Measurements from ENCODE around the gene C1QTNF9.
A peak's percentile ranks its signal among the peaks of the same experiment; 100 is the strongest.
"Not testable (repeated sequence)": the region's sequence is repeated elsewhere in the genome, so short reads cannot be mapped to it uniquely, and the experiment has no call there.

Gene C1QTNF9

GRCh38 chr13:24323036-24323738 is 13.8 kb downstream of the C1QTNF9 start:
- DNase-seq, result no peak

GRCh38 chr13:24323739-24324075 is 14.3 kb downstream of the C1QTNF9 start:
- no peak for DNase-seq

GRCh38 chr13:24327598-24327997 is 18.2 kb downstream of the C1QTNF9 start:
- DNase-seq, result not testable (repeated sequence)

GRCh38 chr13:24328145-24328544 is 18.8 kb downstream of the C1QTNF9 start:
- DNase-seq, result no peak

GRCh38 chr13:24338721-24339120 is 29.3 kb downstream of the C1QTNF9 start:
- no peak for DNase-seq

- no peak for DNase-seq
Observed at GRCh38 chr13:24339937-24340607, 30.7 kb downstream of the C1QTNF9 start.

GRCh38 chr13:24340608-24340955 is 31.2 kb downstream of the C1QTNF9 start:
- DNase-seq, result no peak

- peak; percentile 35 for DNase-seq
Observed at GRCh38 chr13:24341439-24341838, 32.1 kb downstream of the C1QTNF9 start.

GRCh38 chr13:24348385-24348784 is 39.0 kb downstream of the C1QTNF9 start:
- no peak for DNase-seq

- DNase-seq, result no peak
Observed at GRCh38 chr13:24348797-24349515, 39.6 kb downstream of the C1QTNF9 start.

GRCh38 chr13:24349778-24350664 is 40.6 kb downstream of the C1QTNF9 start:
- not testable (repeated sequence) for DNase-seq

- no peak for DNase-seq
Observed at GRCh38 chr13:24351423-24351822, 42.0 kb downstream of the C1QTNF9 start.

- DNase-seq, result no peak
Observed at GRCh38 chr13:24353736-24354135, 44.4 kb downstream of the C1QTNF9 start.

- DNase-seq, result no peak
Observed at GRCh38 chr13:24355103-24355502, 45.7 kb downstream of the C1QTNF9 start.

- DNase-seq, result no peak
Observed at GRCh38 chr13:24356270-24356669, 46.9 kb downstream of the C1QTNF9 start.

GRCh38 chr13:24356837-24357236 is 47.5 kb downstream of the C1QTNF9 start:
- DNase-seq, result no peak

- no peak for DNase-seq
Observed at GRCh38 chr13:24357756-24358155, 48.4 kb downstream of the C1QTNF9 start.

- DNase-seq, result not testable (repeated sequence)
Observed at GRCh38 chr13:24358836-24359235, 49.5 kb downstream of the C1QTNF9 start.

- not testable (repeated sequence) for DNase-seq
Observed at GRCh38 chr13:24359252-24359651, 49.9 kb downstream of the C1QTNF9 start.

GRCh38 chr13:24360106-24360505 is 50.7 kb downstream of the C1QTNF9 start:
- DNase-seq, result no peak

GRCh38 chr13:24361113-24361512 is 51.7 kb downstream of the C1QTNF9 start:
- no peak for DNase-seq

- DNase-seq, result no peak
Observed at GRCh38 chr13:24361852-24362366, 52.5 kb downstream of the C1QTNF9 start.

- no peak for DNase-seq
Observed at GRCh38 chr13:24362435-24362952, 53.1 kb downstream of the C1QTNF9 start.
